Mucosa of rectum (tissue), 2 donors: ENCODE results near the gene SSX3.

Experiments
- H3K27ac ChIP-seq, 2 donors: one replicate each; pipeline ENCODE4 v1.7.0; 2013; ENCODE audit warnings: inconsistent platforms in 2 of 2, low read depth in 2 of 2, low read length in 2 of 2
- H3K27me3 ChIP-seq, 2 donors: one replicate each; pipeline ENCODE4 v1.7.0; 2013; ENCODE audit warnings: low read length in 2 of 2; ENCODE audit not compliant: control insufficient read depth in 2 of 2, insufficient read depth in 2 of 2
- H3K36me3 ChIP-seq, 2 donors: one replicate each; pipeline ENCODE4 v1.7.0; 2013; ENCODE audit warnings: low read length in 2 of 2; ENCODE audit not compliant: control insufficient read depth in 2 of 2, insufficient read depth in 2 of 2
- H3K4me1 ChIP-seq, 2 donors: one replicate each; pipeline ENCODE4 v1.7.0; 2013; ENCODE audit warnings: low read length in 2 of 2, mild to moderate bottlenecking in 1 of 2; ENCODE audit not compliant: control insufficient read depth in 2 of 2, insufficient read depth in 2 of 2
- H3K4me3 ChIP-seq, 2 donors: one replicate each; pipeline ENCODE4 v1.7.0; 2013; ENCODE audit warnings: low read length in 2 of 2
- H3K9ac ChIP-seq, 2 donors: one replicate each; pipeline ENCODE4 v1.7.0; 2013; ENCODE audit warnings: low read length in 2 of 2, low read depth in 1 of 2, mild to moderate bottlenecking in 1 of 2
- H3K9me3 ChIP-seq, 2 donors: one replicate each; pipeline ENCODE4 v1.7.0; 2013; ENCODE audit warnings: low read length in 2 of 2; ENCODE audit not compliant: control insufficient read depth in 2 of 2
- donor health status: healthy.
- donor health status: Normal muscosa, but diverticular disease.

The SSX3 gene

GRCh38 chrX:48306175-48306574 lies 50.3 kb downstream of the SSX3 start:
- Histone ChIP-seq H3K4me1 (no peaks in the 10 kb centered on the region), H3K36me3 (no peaks in the 10 kb centered on the region), H3K9me3 (no peaks in the 10 kb centered on the region), H3K27ac (no peak overlapping the region), H3K4me3 (no peak overlapping the region), H3K9ac (no peak overlapping the region), H3K27me3 (no peaks in the 10 kb centered on the region)
